Measurements from ENCODE around the gene NGEF.

- TF ChIP-seq CTCF (IDR thresholded peaks at IDR 0.05; ENCODE audit: insufficient read depth, low read length, poor library complexity, severe bottlenecking) (no peak), EZH2phosphoT487 (conservative IDR thresholded peaks at IDR 0.05; ENCODE audit: low read length) (no peak)
Measured at GRCh38 chr2:233041722-233042323, 28.8 kb upstream of the NGEF start.

Data from SU-DHL-6 (cell line).